Ovary (tissue), 3 donors: ENCODE data around the gene PAQR4.

Experiments
- POLR2A ChIP-seq: fragments of 450-650 bp; IDR thresholded peaks from one replicate; pipeline ENCODE4 v1.6.1; 2017; ENCODE audit warnings: antibody characterized with exemption, mild to moderate bottlenecking, moderate library complexity
- TF ChIP-seq, protein P1 (sequence below), 3 donors: fragments of 450-650 bp in 2 of 3; fragments of 200-600 bp in 1 of 3; IDR thresholded peaks; one replicate each; pipeline versions ENCODE4 v1.5.1 to v1.8.0; 2016 to 2022; ENCODE audit warnings: antibody characterized with exemption in 3 of 3, mild to moderate bottlenecking in 1 of 3
- donor health status: DM: no; HTN: no; CAD: no.

- TF ChIP-seq, protein P1, sequence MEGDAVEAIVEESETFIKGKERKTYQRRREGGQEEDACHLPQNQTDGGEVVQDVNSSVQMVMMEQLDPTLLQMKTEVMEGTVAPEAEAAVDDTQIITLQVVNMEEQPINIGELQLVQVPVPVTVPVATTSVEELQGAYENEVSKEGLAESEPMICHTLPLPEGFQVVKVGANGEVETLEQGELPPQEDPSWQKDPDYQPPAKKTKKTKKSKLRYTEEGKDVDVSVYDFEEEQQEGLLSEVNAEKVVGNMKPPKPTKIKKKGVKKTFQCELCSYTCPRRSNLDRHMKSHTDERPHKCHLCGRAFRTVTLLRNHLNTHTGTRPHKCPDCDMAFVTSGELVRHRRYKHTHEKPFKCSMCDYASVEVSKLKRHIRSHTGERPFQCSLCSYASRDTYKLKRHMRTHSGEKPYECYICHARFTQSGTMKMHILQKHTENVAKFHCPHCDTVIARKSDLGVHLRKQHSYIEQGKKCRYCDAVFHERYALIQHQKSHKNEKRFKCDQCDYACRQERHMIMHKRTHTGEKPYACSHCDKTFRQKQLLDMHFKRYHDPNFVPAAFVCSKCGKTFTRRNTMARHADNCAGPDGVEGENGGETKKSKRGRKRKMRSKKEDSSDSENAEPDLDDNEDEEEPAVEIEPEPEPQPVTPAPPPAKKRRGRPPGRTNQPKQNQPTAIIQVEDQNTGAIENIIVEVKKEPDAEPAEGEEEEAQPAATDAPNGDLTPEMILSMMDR (IDR thresholded peaks at IDR 0.05), result no peak
- no peak for TF ChIP-seq POLR2A
Observed at GRCh38 chr16:2985893-2986355, 16.8 kb downstream of the PAQR4 start.
